OCI-LY3 (cell line): ENCODE data around the gene TFEB.

Experiments used
- H2AFZ ChIP-seq: fragments of 200-600, 300-600 bp; shearing (Covaris generic); 2 replicates; pipeline ENCODE4 v1.6.0; 2014; ENCODE audit warnings: antibody characterized with exemption, low read depth, low read length
- H3K27ac ChIP-seq: fragments of 200-600, 300-600 bp; sonication (generic); 2 replicates; pipeline ENCODE4 v1.5.1; 2014; ENCODE audit warnings: mild to moderate bottlenecking, low read length, moderate library complexity, mixed read lengths
- H3K27me3 ChIP-seq: fragments of 200-600, 300-600 bp; sonication (generic); 2 replicates; pipeline ENCODE4 v1.6.1; 2014; ENCODE audit warnings: low read depth, low read length, mixed read lengths
- H3K36me3 ChIP-seq: fragments of 200-600, 300-600 bp; sonication (generic); replicated peaks from 2 replicates; pipeline ENCODE3; 2014; ENCODE audit warnings: low read depth, low read length, mixed read lengths
- H3K4me1 ChIP-seq: fragments of 300-600, 200-600 bp; sonication (generic); 2 replicates; pipeline ENCODE4 v1.6.1; 2014; ENCODE audit warnings: low read length, mixed read lengths
- H3K4me2 ChIP-seq: fragments of 200-600, 300-600 bp; sonication (generic); 2 replicates; pipeline ENCODE4 v1.6.1; 2014; ENCODE audit warnings: low read length, mixed read lengths
- H3K4me3 ChIP-seq: fragments of 300-600, 200-600 bp; sonication (generic); 2 replicates; pipeline ENCODE4 v1.5.1; 2014; ENCODE audit warnings: antibody characterized with exemption, mild to moderate bottlenecking, low read length, moderate library complexity
- H3K79me2 ChIP-seq: fragments of 300-600, 200-600 bp; shearing (Covaris generic); 2 replicates; pipeline ENCODE4 v1.6.1; 2014; ENCODE audit warnings: mild to moderate bottlenecking, low read length, mixed read lengths
- H3K9ac ChIP-seq: fragments of 300-600, 200-600 bp; shearing (Covaris generic); 2 replicates; pipeline ENCODE4 v1.6.0; 2014; ENCODE audit warnings: mild to moderate bottlenecking, low read length, moderate library complexity
- H3K9me3 ChIP-seq: fragments of 200-600, 300-600 bp; shearing (Covaris generic); 2 replicates; pipeline ENCODE4 v1.6.1; 2014; ENCODE audit warnings: low read length, mixed read lengths; ENCODE audit not compliant: insufficient read depth
- H4K20me1 ChIP-seq: fragments of 200-600, 300-600 bp; sonication (generic); 2 replicates; pipeline ENCODE4 v1.6.1; 2016; ENCODE audit warnings: low read length, mixed read lengths; ENCODE audit not compliant: insufficient read depth
- CTCF ChIP-seq: fragments of 200-600, 300-600 bp; sonication (generic); IDR thresholded peaks from 2 replicates; pipeline ENCODE4 v1.5.1; 2014; ENCODE audit warnings: antibody characterized with exemption, low read length, low read depth
- EZH2phosphoT487 ChIP-seq: fragments of 200-600 bp; shearing (Covaris generic); IDR thresholded peaks from 2 replicates; pipeline ENCODE4 v1.6.1; 2018; ENCODE audit warnings: antibody characterized with exemption, mixed run types, low read depth

The TFEB gene

GRCh38 chr6:41750374-41750773 is 15.0 kb upstream of the TFEB start:
- H3K36me3 ChIP-seq, result no peaks in the 10 kb centered on the region
- no peaks in the 10 kb centered on the region for H3K9me3 ChIP-seq
- peaks cover 13% of the 10 kb centered on the region for H3K27me3 ChIP-seq
- H3K4me2 ChIP-seq, result no peak overlapping the region
- no peaks in the 10 kb centered on the region for H3K79me2 ChIP-seq
- no peak overlapping the region for H3K4me3 ChIP-seq
- no peak for TF ChIP-seq CTCF
- TF ChIP-seq EZH2phosphoT487, result no peak
- no peak overlapping the region for H2AFZ ChIP-seq
- H4K20me1 ChIP-seq, result no peaks in the 10 kb centered on the region
- H3K27ac ChIP-seq, result no peak overlapping the region
- H3K9ac ChIP-seq, result no peak overlapping the region
- H3K4me1 ChIP-seq, result no peaks in the 10 kb centered on the region

GRCh38 chr6:41748542-41748941 is 13.1 kb upstream of the TFEB start:
- no peak for TF ChIP-seq CTCF
- TF ChIP-seq EZH2phosphoT487, result no peak
- no peak overlapping the region for H3K4me2 ChIP-seq
- no peaks in the 10 kb centered on the region for H3K79me2 ChIP-seq
- no peak overlapping the region for H3K4me3 ChIP-seq
- H3K9me3 ChIP-seq, result no peaks in the 10 kb centered on the region
- H3K36me3 ChIP-seq, result no peaks in the 10 kb centered on the region
- no peaks in the 10 kb centered on the region for H3K4me1 ChIP-seq
- H3K27me3 ChIP-seq, result peaks cover 3% of the 10 kb centered on the region; the same call in 1 of the 2 replicates
- H2AFZ ChIP-seq, result no peak overlapping the region
- H3K27ac ChIP-seq, result no peak overlapping the region
- no peak overlapping the region for H3K9ac ChIP-seq
- H4K20me1 ChIP-seq, result no peaks in the 10 kb centered on the region

- Histone ChIP-seq H3K4me3 (no peak overlapping the region), H3K27me3 (no peaks in the 10 kb centered on the region), H3K79me2 (no peaks in the 10 kb centered on the region), H3K9me3 (no peaks in the 10 kb centered on the region), H3K36me3 (no peaks in the 10 kb centered on the region), H3K4me2 (no peak overlapping the region), H2AFZ (no peak overlapping the region), H3K9ac (no peak overlapping the region), H3K4me1 (no peaks in the 10 kb centered on the region), H4K20me1 (no peaks in the 10 kb centered on the region), H3K27ac (no peak overlapping the region)
- TF ChIP-seq CTCF (no peak), EZH2phosphoT487 (no peak)
These were observed 12.7 kb upstream of the TFEB start for GRCh38 chr6:41748102-41748477.

- H3K79me2 ChIP-seq, result no peaks in the 10 kb centered on the region
- TF ChIP-seq CTCF, result no peak
- no peak for TF ChIP-seq EZH2phosphoT487
- H3K9ac ChIP-seq, result no peak within 1 kb of the TSS
- H3K27ac ChIP-seq, result no peak within 1 kb of the TSS
- H4K20me1 ChIP-seq, result no peaks in the 10 kb centered on the region
- H3K4me2 ChIP-seq, result no peak within 1 kb of the TSS
- no peak within 1 kb of the TSS for H2AFZ ChIP-seq
- no peaks in the 10 kb centered on the region for H3K4me1 ChIP-seq
- H3K9me3 ChIP-seq, result no peaks in the 10 kb centered on the region
- no peaks in the 10 kb centered on the region for H3K36me3 ChIP-seq
- no peak within 1 kb of the TSS for H3K4me3 ChIP-seq
- no peaks in the 10 kb centered on the region for H3K27me3 ChIP-seq
These were observed 12.1 kb upstream of the TFEB start, which contains the start of gene PGC for GRCh38 chr6:41747256-41748101. TSS of gene PGC (minus strand) at chr6:41747397. CDS start at chr6:41747334, 63 bp downstream.
